Neural cell (in vitro differentiated cells): ENCODE results near the gene CAMSAP3. TPM values are rescaled to one million over a fixed set of nuclear protein-coding genes. Genes with fewer than 3 reads are reported as not detected.

Experiments used
- H2AFZ ChIP-seq: fragments of 200-600, 300-800 bp; sonication (generic), shearing (Covaris generic); 2 replicates; pipeline ENCODE4 v1.6.0; 2014; ENCODE audit warnings: low read depth, mild to moderate bottlenecking, antibody characterized with exemption, low read length, moderate library complexity
- H3F3A ChIP-seq: fragments of 200-600 bp; shearing (Covaris generic); 2 replicates; pipeline ENCODE4 v1.6.1; 2016; ENCODE audit warnings: mild to moderate bottlenecking, moderate library complexity, mixed read lengths, antibody characterized with exemption, low read length; ENCODE audit not compliant: insufficient read depth, poor library complexity, severe bottlenecking
- H3K27ac ChIP-seq: fragments of 200-600, 300-800 bp; sonication (generic), shearing (Covaris generic); 2 replicates; pipeline ENCODE4 v1.5.1; 2014; ENCODE audit warnings: mild to moderate bottlenecking, low read length, moderate library complexity
- H3K27me3 ChIP-seq: fragments of 300-800, 200-600 bp; sonication (generic), shearing (Covaris generic); 2 replicates; pipeline ENCODE4 v1.6.0; 2014; ENCODE audit warnings: mild to moderate bottlenecking, low read depth, low read length, moderate library complexity; ENCODE audit not compliant: insufficient read depth
- H3K36me3 ChIP-seq: fragments of 300-800, 200-600 bp; sonication (generic), shearing (Covaris generic); 2 replicates; pipeline ENCODE4 v1.5.1; 2014; ENCODE audit warnings: mild to moderate bottlenecking, antibody characterized with exemption, low read length, moderate library complexity; ENCODE audit not compliant: insufficient read depth
- H3K4me2 ChIP-seq: fragments of 300-800, 200-600 bp; sonication (generic), shearing (Covaris generic); 2 replicates; pipeline ENCODE4 v1.6.0; 2014; ENCODE audit warnings: mild to moderate bottlenecking, low read length
- H3K4me3 ChIP-seq: fragments of 300-800, 200-600 bp; sonication (generic), shearing (Covaris generic); 2 replicates; pipeline ENCODE4 v1.5.1; 2014; ENCODE audit warnings: mild to moderate bottlenecking, low read length, moderate library complexity
- H3K79me2 ChIP-seq: fragments of 200-600 bp; shearing (Covaris generic); replicated peaks from 2 replicates; pipeline ENCODE4 v1.6.0; 2014; ENCODE audit warnings: mild to moderate bottlenecking, low read length, moderate library complexity; ENCODE audit not compliant: insufficient read depth
- H3K9ac ChIP-seq: fragments of 300-800, 200-600 bp; sonication (generic), shearing (Covaris generic); 2 replicates; pipeline ENCODE4 v1.6.1; 2016; ENCODE audit warnings: mild to moderate bottlenecking, low read length, mixed read lengths
- H3K9me2 ChIP-seq: fragments of 200-600 bp; shearing (Covaris generic); 2 replicates; pipeline ENCODE4 v1.6.1; 2016; ENCODE audit warnings: mild to moderate bottlenecking, low read length, mixed read lengths; ENCODE audit not compliant: insufficient read depth
- H3K9me3 ChIP-seq: fragments of 200-600, 300-800 bp; sonication (generic), shearing (Covaris generic); 2 replicates; pipeline ENCODE4 v1.6.1; 2016; ENCODE audit warnings: mild to moderate bottlenecking, mixed run types, low read length, moderate library complexity, mixed read lengths
- H4K20me1 ChIP-seq: fragments of 200-600 bp; shearing (Covaris generic); 2 replicates; pipeline ENCODE4 v1.6.1; 2016; ENCODE audit warnings: mild to moderate bottlenecking, mixed run types; ENCODE audit not compliant: insufficient read depth
- EP300 ChIP-seq: fragments of 450-650 bp; conservative IDR thresholded peaks from 2 replicates; pipeline ENCODE4 v1.6.1; 2014; ENCODE audit warnings: antibody characterized with exemption, mild to moderate bottlenecking, moderate library complexity; ENCODE audit not compliant: poor library complexity, severe bottlenecking
- EZH2 ChIP-seq: fragments of 200-600, 300-800 bp; shearing (Covaris generic), sonication (generic); IDR thresholded peaks from 2 replicates; pipeline ENCODE4 v1.6.1; 2014; ENCODE audit warnings: antibody characterized with exemption, low read length, borderline replicate concordance, mild to moderate bottlenecking; ENCODE audit not compliant: insufficient read depth, poor library complexity, severe bottlenecking
- MXI1 ChIP-seq: fragments of 450-650 bp; conservative IDR thresholded peaks from 2 replicates; pipeline ENCODE4 v1.6.1; 2014; ENCODE audit warnings: antibody characterized with exemption, mild to moderate bottlenecking; ENCODE audit not compliant: poor library complexity, severe bottlenecking
- POLR2AphosphoS5 ChIP-seq: IDR thresholded peaks from 2 replicates; pipeline ENCODE4 v1.6.1; 2012
- RAD21 ChIP-seq: fragments of 450-650 bp; conservative IDR thresholded peaks from 2 replicates; pipeline ENCODE4 v1.6.1; 2014; ENCODE audit warnings: antibody characterized with exemption, mild to moderate bottlenecking, moderate library complexity
- SMC3 ChIP-seq: fragments of 450-650 bp; conservative IDR thresholded peaks from 2 replicates; pipeline ENCODE4 v1.6.1; 2014; ENCODE audit warnings: antibody characterized with exemption, mild to moderate bottlenecking, moderate library complexity; ENCODE audit not compliant: poor library complexity
- TAF1 ChIP-seq: IDR thresholded peaks from 2 replicates; pipeline ENCODE4 v1.6.1; 2012; ENCODE audit warnings: low read depth
- polyA plus RNA-seq: library from polyadenylated mRNA; depleted of rRNA; stranded (reverse); fragments of >200 nt; gene quantifications from 2 replicates; pipeline ENCODE4 v1.2.3, GENCODE V29; 2014
- TF ChIP-seq, protein P1 (sequence below): IDR thresholded peaks from 2 replicates; pipeline ENCODE4 v1.6.1; 2012; ENCODE audit warnings: borderline replicate concordance
- TF ChIP-seq, protein P2 (sequence below): fragments of 450-650 bp; IDR thresholded peaks from 2 replicates; pipeline ENCODE4 v1.5.1; 2014; ENCODE audit warnings: antibody characterized with exemption, mild to moderate bottlenecking, moderate library complexity; ENCODE audit not compliant: poor library complexity, severe bottlenecking

CAMSAP3 gene
- polyA plus RNA-seq, 1 donor from 2014 or later, result 17.0 TPM

DNA sequence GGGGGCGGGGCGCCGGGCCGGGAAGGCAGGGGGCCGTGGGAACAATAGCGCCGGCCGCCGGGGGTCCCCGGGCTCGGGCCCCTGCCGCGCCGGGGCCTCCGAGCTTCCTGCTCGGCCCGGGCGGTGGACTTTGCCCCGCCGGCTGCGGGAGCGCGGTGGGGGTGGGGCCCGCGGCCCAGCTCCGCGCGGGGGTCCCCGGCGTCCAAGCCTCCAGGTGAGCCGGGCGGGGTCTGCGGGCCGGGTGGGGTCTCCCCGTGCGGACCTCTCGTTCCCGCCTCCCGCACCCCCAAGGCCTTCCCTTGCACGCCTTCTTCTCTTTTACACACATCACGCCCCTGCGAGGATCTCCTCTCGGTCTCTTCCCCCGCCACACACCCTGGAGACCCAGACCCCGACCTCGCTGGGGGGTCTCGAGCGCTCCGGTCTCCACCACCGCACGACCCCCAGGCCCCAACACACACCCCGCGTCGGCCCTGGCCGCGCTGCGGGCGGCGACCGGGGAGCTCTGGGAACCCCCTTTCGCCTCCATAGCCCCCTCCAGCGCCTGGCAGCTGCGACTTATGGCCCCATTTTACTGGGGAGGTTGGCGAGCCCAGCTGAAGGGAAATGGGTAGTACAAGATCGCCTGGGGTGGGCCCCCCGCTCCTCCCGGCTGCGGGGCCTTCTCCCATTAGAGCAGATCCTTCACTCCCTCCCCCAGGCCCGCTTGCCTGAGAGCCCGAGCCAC, 711 bp downstream of the CAMSAP3 start:
- Histone ChIP-seq H3K9me3 (no peaks in the 10 kb centered on the region), H3K4me2 (peak overlapping the region; percentile 18), H3F3A (no peaks in the 10 kb centered on the region), H3K4me3 (peak overlapping the region; percentile 93), H3K9me2 (no peaks in the 10 kb centered on the region), H3K9ac (peak overlapping the region; percentile 82), H4K20me1 (no peaks in the 10 kb centered on the region), H3K36me3 (no peaks in the 10 kb centered on the region), H2AFZ (no peak overlapping the region), H3K27ac (no peak overlapping the region), H3K27me3 (no peaks in the 10 kb centered on the region), H3K79me2 (peaks cover 14% of the 10 kb centered on the region)
- TF ChIP-seq TAF1, result no peak
- TF ChIP-seq MXI1, result peak; percentile 33
- peak; percentile 13 for TF ChIP-seq SMC3
- peak; percentile 7 for TF ChIP-seq POLR2AphosphoS5

DNA sequence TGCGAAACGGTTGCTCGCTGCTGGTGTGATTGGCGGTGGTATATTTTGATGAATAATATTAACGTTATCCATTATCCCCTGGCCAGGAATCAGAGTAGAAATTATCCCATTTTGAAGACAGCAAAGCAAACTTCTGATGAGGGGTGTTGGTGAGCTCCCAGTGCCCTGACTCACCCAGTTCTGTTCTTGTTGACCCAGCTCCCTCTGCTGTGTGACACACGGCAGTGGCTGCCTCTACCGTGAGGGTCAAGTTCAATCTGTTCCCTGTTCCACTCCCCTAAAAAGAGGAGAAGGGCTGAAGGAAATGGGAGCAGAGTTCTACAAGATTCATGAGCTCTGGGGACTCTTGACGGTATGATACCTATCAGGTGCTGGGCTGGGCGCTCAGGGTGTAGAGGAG, 2.0 kb downstream of the CAMSAP3 start:
- Histone ChIP-seq H3F3A (no peaks in the 10 kb centered on the region), H3K79me2 (peaks cover 21% of the 10 kb centered on the region), H2AFZ (no peak overlapping the region), H3K27ac (no peak overlapping the region), H4K20me1 (no peaks in the 10 kb centered on the region), H3K9me3 (no peaks in the 10 kb centered on the region), H3K4me2 (no peak overlapping the region), H3K9me2 (no peaks in the 10 kb centered on the region), H3K27me3 (no peaks in the 10 kb centered on the region), H3K36me3 (no peaks in the 10 kb centered on the region), H3K9ac (no peak overlapping the region), H3K4me3 (peak overlapping the region; percentile 93)
- TF ChIP-seq, protein P1, sequence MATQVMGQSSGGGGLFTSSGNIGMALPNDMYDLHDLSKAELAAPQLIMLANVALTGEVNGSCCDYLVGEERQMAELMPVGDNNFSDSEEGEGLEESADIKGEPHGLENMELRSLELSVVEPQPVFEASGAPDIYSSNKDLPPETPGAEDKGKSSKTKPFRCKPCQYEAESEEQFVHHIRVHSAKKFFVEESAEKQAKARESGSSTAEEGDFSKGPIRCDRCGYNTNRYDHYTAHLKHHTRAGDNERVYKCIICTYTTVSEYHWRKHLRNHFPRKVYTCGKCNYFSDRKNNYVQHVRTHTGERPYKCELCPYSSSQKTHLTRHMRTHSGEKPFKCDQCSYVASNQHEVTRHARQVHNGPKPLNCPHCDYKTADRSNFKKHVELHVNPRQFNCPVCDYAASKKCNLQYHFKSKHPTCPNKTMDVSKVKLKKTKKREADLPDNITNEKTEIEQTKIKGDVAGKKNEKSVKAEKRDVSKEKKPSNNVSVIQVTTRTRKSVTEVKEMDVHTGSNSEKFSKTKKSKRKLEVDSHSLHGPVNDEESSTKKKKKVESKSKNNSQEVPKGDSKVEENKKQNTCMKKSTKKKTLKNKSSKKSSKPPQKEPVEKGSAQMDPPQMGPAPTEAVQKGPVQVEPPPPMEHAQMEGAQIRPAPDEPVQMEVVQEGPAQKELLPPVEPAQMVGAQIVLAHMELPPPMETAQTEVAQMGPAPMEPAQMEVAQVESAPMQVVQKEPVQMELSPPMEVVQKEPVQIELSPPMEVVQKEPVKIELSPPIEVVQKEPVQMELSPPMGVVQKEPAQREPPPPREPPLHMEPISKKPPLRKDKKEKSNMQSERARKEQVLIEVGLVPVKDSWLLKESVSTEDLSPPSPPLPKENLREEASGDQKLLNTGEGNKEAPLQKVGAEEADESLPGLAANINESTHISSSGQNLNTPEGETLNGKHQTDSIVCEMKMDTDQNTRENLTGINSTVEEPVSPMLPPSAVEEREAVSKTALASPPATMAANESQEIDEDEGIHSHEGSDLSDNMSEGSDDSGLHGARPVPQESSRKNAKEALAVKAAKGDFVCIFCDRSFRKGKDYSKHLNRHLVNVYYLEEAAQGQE, result no peak
- no peak for TF ChIP-seq POLR2AphosphoS5
- TF ChIP-seq SMC3, result no peak
- TF ChIP-seq MXI1, result no peak
- TF ChIP-seq EZH2, result no peak
- TF ChIP-seq RAD21, result no peak
- TF ChIP-seq EP300, result no peak
- TF ChIP-seq TAF1, result no peak
- TF ChIP-seq, protein P2, sequence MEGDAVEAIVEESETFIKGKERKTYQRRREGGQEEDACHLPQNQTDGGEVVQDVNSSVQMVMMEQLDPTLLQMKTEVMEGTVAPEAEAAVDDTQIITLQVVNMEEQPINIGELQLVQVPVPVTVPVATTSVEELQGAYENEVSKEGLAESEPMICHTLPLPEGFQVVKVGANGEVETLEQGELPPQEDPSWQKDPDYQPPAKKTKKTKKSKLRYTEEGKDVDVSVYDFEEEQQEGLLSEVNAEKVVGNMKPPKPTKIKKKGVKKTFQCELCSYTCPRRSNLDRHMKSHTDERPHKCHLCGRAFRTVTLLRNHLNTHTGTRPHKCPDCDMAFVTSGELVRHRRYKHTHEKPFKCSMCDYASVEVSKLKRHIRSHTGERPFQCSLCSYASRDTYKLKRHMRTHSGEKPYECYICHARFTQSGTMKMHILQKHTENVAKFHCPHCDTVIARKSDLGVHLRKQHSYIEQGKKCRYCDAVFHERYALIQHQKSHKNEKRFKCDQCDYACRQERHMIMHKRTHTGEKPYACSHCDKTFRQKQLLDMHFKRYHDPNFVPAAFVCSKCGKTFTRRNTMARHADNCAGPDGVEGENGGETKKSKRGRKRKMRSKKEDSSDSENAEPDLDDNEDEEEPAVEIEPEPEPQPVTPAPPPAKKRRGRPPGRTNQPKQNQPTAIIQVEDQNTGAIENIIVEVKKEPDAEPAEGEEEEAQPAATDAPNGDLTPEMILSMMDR, result no peak
